Stimulated activated CD8-positive, alpha-beta memory T cell treated with anti-CD3 and anti-CD28 coated beads, Interleukin-7, amount 100 ng/mL, for 24 hours (primary cell): ENCODE data around the gene ATP9B.
A peak's percentile ranks its signal among the peaks of the same experiment; 100 is the strongest.

Source experiments
- DNase-seq: peaks from one replicate; pipeline ENCODE4 v3.0.0-alpha.2; 2020; ENCODE audit warnings: low read depth

The ATP9B gene

DNA sequence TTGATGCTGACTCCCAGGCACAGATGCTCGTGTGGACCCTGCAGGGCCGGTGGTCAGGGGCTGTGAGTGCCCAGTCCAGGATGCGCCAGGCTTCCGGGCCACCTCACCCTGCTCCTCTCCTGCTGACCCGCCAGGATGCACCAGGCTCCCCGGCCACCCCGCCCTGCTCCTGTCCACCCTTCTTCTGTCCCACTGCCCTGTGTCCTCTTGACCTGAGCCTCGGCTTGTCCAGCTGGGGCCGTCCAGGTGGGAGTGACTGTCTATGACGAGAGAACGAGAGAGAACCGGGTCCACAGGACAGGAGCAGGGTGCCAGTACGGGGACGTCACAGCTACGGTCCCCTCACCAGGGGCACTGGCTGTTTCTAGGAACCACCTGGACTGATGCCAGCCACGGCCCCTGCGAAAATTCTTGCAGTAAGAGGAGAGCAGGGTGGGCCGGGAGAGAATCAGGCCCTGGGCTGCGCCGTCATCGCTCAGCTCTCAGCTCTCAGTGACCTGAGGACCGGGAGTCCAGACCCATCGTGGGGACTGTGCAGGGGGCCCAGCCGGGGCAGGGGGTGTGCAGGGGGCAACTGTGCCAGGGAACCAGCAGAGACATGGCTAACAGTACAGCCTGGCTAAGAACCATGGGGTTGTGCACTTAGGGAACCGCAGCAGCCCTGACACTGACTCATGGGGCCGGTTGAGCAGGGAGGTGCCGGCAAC lies 313.6 kb downstream of the ATP9B start:
- no peak for DNase-seq

DNA sequence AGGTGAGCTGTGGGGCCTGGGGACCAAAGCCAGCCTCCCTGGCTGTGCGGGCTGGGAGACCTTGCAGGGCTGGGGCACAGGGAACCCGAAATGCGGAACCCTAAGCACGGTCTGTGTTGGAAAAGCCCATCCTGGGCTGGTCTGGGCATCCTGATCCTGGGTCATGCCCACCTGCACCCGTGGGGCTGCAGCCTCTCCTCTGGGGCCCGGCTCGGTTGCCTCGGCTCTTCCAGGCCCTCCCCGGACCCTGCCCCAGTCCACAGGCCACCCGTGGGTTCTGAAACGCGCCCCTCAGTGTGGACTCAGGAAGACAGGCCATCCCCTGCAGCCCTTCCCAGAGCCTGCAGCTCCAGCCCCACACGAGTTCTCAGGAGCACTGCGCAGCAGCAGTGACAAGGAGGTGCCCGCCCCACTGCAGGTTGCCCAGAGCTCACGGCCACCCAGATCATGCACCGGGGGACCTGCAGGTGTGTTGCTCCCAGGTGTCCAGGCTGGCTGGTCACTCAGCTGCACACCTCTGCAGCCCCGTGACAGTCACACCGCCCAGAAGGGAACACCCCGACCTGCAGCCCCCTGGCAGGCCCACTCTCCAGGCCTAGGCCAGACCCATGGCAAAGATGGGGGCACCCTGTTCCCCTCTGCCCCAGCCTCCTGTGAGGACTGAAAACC lies 314.3 kb downstream of the ATP9B start:
- no peak for DNase-seq

DNA sequence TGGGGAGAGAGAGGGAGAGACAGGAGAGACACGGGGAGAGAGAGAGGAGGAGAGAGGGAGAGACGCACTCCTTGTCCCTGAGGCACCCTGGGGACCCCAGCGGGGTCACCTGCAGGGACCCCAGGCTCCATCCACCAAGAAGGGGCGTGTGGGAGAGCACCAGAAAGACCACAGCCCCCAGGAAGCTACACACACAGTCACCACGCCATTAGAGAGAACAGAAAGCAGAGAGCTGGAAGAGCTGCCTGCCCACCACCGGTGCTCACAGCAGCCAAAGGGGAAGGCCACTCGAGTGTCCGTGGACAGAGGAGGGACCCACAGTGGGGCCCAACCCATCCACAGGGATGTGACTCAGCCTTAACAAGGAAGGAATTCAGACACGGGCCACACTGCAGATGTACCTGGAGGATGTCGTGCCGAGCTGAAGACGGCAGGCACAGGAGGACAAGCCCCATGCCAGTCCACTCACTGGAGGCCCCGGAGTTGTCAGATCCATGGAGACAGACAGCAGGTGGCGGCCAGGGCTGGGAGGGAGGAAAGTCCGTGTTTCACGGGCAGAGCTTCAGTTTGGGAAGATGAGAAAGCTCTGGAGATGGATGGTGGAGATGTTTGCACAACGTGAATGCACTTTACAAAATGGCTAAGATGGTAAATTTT lies 315.1 kb downstream of the ATP9B start:
- DNase-seq: no peak

DNA sequence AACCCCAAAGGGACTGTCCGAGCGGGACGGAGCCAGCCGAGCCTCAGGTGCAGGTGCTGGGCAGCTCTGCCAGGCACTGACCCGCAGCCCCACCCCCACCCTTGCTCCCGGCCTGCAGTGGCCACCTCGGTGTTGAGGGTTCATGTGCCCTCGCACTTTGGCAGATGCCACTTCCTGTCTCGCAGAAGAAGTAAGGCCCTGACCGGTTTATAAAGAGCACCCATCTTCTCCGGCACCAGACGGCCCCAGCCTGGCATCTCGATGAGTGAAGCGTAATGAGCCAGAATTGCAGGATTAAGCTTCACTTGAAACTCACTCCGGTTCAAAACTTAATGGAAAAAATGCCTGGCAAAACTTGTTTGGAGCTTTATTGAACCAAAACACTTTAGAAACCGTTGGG lies 315.6 kb downstream of the ATP9B start:
- DNase-seq: no peak

DNA sequence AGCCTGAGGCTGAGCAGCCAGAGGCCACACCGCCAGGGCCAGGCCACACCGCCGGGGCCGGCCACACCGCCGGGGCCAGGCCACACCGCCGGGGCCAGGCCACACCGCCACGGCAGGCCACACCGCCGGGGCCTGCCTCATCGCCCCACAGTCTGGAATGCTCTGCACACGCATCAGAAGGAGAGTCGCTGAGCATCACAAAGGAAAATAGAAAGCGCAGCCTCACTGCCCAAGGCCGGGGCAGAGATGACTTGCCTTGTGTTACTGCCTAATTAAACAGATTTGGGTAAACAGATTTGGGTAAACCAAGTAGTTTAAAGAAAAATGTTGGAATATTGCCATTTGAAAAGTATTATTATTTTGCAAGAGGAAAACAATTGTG lies 316.1 kb downstream of the ATP9B start:
- no peak for DNase-seq

DNA sequence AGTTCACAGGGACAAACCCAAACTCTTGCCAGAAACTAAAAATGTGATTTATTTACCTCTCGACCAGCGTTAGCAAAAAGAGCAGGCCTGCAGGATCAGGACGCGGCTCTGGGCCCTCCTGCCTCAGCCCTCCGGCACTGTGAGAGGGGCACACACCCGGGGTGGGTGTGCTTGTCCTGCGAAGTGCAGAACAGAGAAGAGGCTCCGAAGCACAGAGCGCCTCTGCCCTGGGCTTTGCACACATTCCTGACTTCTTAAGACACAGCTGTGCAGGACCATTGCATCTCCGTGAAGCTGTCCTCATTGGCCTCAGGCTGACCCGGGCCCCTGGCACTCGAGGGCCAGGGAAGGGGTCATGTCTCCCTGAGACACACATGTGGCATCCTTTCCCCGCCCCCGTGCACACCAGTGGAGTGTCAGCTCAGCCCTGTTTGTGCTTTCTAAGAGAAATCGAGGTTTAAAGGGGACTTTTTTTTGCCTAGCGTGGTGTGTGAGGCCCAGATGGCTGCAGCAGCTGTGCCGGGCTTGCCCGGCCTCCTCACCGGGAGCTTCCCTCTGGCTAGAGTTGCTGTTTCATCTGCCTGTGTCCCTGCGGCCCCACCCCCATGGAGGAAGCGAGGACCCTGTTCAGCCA lies 316.6 kb downstream of the ATP9B start:
- no peak for DNase-seq

DNA sequence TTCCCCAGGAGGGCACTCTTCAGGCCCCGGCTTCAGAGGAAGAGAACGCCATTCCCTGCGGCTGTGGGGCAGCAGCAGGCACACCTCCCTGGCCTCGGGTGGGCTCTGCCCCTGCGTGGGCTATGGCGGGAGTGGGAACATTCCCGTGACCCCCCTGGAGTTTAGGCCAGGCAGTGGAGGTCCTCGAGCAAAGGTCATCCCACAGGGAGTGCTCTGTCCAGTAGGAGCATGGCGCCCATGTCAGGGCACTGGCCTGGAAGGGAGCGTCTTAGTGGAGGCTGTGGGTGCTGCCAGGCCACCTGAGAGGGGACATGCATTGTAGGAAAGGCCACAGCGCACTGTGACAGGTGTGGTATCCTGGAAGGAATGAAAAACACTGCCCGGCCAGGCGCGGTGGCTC lies 317.4 kb downstream of the ATP9B start:
- no peak for DNase-seq

DNA sequence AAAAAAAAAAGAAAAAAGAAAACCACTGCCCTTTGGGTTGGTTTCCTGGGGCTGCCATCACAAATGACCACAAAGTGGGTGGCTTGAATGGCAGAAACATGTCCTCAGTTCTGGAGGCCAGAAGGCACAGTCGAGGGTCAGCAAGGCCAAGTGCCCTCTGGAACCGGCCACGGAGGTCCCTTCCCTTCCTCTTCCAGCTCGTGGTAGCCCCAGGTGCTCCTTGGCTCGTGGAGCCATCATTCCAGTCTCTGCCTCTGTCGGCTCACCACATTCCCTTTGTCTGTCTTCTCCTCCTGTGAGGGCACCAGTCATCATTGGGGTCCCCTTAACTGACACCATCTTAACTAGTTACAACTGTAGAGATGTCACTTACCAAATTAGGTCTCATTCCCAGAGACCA lies 318.0 kb downstream of the ATP9B start:
- DNase-seq: no peak

DNA sequence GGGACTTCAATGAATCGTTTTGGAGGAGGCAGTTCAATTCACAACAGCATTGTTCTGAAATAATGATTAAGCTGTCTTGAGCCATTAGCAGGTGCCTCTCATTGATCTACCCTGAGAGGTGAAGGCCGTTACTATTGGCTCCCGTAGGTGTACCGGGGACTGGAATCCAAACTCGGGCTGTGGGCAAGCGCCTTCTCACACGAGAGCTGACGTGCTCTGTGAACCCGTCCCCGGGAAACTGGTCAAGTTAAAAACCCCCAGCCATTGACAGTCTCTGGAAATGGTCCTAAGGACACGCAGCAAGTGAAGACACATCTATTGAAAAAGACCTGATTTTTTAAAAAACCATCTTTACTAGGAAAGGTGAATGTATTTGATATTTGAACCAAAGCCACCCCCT lies 318.4 kb downstream of the ATP9B start:
- no peak for DNase-seq

DNA sequence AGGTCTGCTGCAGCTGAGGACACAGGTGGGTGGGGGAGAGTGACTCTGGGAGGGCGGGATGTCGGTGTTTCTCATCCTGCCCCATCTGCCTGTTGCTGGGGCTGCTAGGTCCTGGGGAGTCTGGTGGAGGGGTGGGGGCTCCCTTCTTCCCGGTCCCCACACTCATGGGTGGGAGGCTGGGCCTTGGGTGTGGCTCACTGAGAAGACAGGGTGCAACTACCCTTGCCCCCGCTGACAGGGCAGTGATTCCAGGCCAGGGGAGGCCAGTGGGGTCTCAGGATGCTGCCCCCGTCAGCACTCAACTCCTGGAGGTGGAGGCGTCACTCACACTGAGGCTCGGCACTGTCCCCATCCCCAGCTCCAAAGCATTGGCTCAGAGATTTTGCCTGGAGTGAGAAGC lies 318.8 kb downstream of the ATP9B start:
- DNase-seq: no peak

DNA sequence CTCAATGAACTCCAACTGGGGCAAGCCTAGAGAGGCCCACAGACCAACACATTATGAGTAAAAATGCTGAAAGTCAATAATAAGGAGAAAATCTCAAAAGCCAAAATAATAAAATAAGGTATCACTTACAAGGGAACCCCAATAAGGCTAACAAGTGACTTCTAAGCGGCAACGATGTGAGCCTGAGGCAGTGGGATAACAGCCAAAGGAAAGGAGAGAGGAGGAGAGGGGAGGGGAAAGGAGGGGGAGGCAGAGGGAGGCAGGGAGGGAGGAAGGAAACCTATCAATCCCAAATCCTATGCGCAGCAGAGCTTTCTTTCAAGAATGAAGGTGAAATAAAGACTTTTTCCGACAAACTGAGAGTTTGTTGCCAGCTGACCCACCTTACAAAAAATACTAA lies 320.5 kb downstream of the ATP9B start:
- DNase-seq: no peak

DNA sequence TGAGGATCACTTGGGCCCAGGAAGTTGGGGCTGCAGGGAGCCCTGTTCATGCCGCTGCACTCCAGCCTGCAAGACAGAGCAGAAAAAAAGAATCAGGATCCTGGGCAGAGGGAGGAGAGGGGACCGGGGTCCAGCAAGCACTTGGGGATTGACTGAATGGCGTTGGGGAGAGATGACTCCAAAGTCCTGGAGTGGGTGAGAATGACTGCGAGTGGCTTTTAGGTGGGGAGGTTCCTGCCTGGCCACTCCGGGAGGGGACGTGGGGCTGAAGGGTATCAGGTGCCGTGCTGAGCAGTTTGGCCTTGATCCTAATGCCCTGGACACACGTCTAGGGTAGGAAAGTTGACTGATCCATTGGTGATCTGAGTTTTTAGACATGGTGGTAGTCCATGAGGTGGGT lies 323.0 kb downstream of the ATP9B start:
- no peak for DNase-seq

DNA sequence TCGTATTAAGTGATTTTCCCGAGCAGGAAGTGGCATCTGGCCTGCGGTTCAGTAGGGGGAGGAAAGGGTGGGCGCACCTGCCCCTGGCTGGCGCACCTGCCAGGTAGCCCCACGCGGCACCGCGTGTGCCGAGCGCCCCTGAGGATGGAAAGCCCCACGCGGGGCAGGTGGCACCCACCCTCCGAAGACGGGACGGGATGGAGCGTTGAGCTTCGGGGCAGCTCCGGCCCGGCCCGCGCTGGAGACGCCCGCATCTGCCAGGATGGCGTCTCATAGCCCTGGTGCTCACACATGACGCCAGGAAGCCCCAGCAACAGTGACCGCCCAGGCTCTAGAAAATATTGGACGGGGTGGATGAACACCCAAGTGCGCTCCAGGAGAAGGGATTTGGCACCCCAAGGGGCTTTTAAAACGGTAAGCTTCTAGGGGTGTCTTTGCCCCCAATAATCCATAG lies 324.0 kb downstream of the ATP9B start:
- no peak for DNase-seq

DNA sequence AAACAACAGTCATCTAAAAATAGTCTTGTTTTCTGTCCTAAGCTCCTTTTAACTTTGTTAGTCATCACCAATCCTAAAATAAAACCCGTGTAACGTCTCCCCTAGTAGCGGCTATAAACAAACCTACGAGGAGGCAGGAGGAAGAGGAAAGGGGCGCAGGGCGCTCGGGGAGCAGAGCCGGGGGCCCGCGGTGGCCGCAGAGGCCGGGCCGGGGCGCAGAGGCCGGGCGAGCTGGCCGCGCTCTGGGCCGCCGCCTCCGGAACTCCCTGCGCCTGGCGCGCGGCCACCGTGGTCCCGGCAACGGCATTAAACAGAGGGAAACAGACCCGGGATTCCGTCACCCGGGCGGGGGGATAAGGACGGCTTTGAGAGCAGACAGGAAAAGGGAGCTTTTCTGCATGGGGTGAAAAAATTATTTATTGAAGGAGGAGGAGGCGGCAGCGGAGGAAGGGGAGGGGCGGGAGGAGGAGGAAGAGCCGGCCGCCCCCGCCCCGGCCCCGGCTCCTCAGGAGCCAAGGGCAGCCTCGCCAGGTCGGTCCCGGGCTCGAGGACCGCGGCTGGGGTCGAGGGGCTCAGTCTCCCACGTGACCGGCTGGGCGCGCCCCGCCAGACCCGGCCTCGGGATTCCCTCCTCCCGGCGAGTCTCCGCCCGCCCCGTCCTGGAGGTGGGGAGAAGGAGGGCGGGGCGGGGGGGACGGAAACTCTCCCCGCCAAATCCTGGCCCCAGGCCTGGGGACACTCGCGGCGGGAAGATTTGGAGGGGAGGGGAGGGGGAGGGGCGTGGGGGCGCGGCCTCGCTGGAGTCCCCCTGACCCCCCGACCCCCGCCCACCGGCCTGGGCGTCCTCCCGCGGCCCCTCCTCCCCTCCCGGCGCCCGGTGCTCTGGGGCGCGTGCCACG lies 324.7 kb downstream of the ATP9B start:
- no peak for DNase-seq

DNA sequence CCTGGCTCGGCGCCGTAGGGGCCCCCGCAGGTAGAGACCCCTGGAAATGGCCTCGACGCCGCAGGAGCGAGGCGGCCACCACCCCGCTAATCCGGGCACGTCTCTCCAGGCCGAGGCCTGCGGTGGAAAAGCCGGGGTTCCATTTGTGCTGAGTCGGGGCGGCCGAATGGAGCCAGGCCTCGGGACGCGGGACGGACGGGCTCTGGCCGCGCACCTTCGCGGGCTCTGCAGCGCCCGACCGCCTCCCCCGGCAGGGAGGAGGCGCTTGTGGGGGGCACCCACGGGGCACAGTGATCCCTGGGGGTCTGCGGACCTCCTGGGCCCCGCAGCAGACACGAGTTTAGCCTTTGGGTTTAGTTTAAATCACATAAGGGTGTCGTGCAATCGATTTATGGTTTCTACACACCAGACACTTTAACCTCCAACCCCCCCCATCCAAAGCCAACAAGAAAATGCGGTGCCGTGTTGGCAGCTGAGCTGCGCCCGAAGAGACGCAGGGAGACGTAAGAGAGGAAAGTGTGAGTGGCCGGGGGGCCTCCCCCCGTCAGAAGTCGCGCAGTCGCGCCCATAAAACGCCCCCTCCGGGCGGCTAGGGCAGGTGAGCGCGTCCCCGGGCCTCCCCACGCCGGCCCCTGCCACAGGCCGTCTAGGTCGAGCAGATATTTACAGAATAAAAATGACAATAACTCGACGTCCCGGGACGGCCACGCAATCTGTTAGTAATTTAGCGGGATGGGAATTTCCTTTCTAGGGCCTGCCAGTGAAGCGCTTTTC lies 325.5 kb downstream of the ATP9B start:
- peak; percentile 42 for DNase-seq

DNA sequence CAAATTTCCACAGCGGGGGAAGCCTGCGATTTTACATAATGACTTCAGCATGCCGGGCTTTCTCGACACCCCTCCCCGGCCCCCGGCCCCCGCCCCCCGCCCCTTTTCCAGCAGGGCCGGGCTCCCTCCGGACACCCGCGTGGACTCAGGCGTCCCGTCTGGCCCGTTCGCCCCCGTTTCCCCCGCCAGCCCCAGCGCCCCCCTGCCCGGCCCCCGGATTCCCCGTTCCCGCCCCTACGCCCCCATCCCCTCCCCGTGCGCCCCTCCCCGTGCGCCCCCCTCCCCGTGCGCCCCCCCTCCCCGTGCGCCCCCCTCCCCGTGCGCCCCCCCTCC lies 326.1 kb downstream of the ATP9B start:
- DNase-seq: no peak

DNA sequence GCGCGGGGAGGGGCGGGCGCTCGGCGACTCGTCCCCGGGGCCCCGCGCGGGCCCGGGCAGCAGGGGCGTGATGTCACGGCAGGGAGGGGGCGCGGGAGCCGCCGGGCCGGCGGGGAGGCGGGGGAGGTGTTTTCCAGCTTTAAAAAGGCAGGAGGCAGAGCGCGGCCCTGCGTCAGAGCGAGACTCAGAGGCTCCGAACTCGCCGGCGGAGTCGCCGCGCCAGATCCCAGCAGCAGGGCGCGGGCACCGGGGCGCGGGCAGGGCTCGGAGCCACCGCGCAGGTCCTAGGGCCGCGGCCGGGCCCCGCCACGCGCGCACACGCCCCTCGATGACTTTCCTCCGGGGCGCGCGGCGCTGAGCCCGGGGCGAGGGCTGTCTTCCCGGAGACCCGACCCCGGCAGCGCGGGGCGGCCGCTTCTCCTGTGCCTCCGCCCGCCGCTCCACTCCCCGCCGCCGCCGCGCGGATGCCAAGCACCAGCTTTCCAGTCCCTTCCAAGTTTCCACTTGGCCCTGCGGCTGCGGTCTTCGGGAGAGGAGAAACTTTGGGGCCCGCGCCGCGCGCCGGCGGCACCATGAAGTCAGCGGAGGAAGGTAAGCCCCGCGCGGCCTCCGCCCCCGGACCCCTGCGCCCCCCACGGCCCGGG lies 326.7 kb downstream of the ATP9B start, which contains the start of gene NFATC1:
TSS of gene NFATC1 (plus strand) at position 170 of the 644 bp plus-strand sequence. CDS start at position 465, 295 bp downstream.
- DNase-seq: peak; percentile 57

DNA sequence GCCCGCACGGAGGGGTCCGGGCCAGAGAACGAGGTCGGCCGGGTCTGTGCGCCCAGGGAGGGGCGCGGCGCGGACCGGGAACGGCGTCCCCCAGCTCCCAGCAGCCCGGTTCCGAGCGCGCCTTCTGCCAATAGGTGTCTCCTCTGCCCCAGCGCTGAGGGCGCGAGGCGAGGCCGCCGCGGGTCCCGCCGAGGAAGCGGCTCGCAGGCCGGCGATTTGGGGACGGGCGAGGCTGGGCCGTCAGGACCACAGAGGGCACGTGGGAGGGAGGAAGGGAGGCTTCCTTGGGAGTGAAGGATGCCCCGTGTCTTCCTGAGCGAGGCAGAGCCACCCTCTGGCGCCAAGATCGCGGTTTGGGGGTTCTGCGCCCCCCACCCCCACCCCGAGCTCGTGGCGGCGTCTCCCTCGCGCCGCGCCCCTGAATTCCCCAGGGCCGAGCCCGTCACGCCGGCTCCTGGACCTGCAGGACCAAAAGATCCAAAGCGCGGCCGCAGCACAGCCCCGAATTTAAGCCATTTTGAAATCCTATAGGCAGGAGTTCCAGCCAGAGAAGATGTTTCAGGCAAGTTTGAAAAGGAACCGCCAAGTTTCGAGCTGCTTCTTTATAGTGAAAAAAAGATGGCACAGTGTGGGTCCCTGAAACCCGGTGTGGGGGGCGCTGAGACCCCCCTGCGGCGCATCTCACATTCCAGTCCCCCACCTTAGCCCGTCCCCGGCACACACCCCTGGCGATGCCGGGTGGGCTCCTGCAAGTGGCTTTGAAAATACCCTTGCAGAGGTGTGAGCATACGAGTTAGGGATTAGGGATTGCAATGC lies 327.4 kb downstream of the ATP9B start:
- DNase-seq: no peak

DNA sequence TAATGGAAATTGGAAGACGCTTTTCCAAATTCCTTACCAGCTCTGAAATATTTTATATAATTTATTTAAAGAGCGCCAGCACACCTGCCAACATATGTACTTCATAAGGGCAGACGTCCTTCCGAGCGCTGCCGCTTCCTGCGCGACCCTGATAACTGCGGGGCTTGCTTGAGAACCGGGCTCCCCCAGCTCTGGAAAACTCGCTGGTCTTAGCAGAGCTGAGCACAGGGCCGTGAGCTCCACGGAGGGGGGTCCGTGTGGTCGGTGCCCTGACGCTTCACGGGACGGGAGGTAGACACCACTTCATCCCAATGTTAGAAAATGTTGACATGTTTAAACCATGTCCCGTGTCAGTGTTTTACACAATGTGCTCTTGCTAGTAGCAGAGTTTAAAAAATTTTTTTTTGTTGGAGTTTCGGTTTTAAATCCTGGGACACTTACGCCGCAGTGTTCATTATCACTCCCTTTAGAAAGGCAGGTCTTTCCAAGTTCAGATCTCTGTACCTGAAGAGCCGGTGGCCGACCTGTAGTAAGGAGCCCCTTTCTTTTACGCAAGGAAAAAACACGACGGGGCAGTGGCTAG lies 328.1 kb downstream of the ATP9B start:
- DNase-seq: no peak
